Ectodermal cell (in vitro differentiated cells): ENCODE data around the gene WDR70.
"Not testable (repeated sequence)": the region's sequence is repeated elsewhere in the genome, so short reads cannot be mapped to it uniquely, and the experiment has no call there.

ENCODE experiments used
- H3K27ac ChIP-seq: 2 replicates; pipeline ENCODE4 v1.7.0; 2013; ENCODE audit warnings: mild to moderate bottlenecking, low read depth, low read length; ENCODE audit not compliant: insufficient read depth, poor library complexity, severe bottlenecking
- H3K27me3 ChIP-seq: 2 replicates; pipeline ENCODE4 v1.7.0; 2013; ENCODE audit warnings: mild to moderate bottlenecking, low read length; ENCODE audit not compliant: insufficient read depth, control insufficient read depth, poor library complexity, severe bottlenecking
- H3K36me3 ChIP-seq: one replicate; pipeline ENCODE4 v1.7.0; 2013; ENCODE audit warnings: low read length; ENCODE audit not compliant: control insufficient read depth, insufficient read depth
- H3K4me1 ChIP-seq: one replicate; pipeline ENCODE4 v1.7.0; 2013; ENCODE audit warnings: low read length; ENCODE audit not compliant: control insufficient read depth, insufficient read depth
- H3K4me3 ChIP-seq: 2 replicates; pipeline ENCODE4 v1.7.0; 2013; ENCODE audit warnings: low read depth, low read length, control low read depth; ENCODE audit not compliant: insufficient read depth
- H3K9me3 ChIP-seq: 2 replicates; pipeline ENCODE4 v1.7.0; 2013; ENCODE audit warnings: mild to moderate bottlenecking, low read length, moderate library complexity; ENCODE audit not compliant: control insufficient read depth
- WGBS, 2 experiments: methylation state at CpG; one replicate each; pipeline ENCODE4 v1.1.7; 2013; ENCODE audit warnings: missing lambda C conversion rate in 2 of 2; 5-methylcytosine and 5-hydroxymethylcytosine counted together

Gene WDR70

GRCh38 chr5:37400501-37400900, 21.4 kb downstream of the WDR70 start:
- Histone ChIP-seq H3K9me3 (no peaks in the 10 kb centered on the region), H3K4me3 (no peak overlapping the region), H3K27ac (no peak overlapping the region), H3K36me3 (peaks cover 4% of the 10 kb centered on the region), H3K27me3 (no peaks in the 10 kb centered on the region), H3K4me1 (no peaks in the 10 kb centered on the region)
- WGBS, 2 experiments, result 89 to 94% methylated on average over 4 of the region's 4 CpGs

- no peaks in the 10 kb centered on the region for H3K4me1 ChIP-seq
- no peak overlapping the region for H3K27ac ChIP-seq
- no peaks in the 10 kb centered on the region for H3K36me3 ChIP-seq
- no peaks in the 10 kb centered on the region for H3K27me3 ChIP-seq
- H3K9me3 ChIP-seq, result no peaks in the 10 kb centered on the region
- H3K4me3 ChIP-seq, result no peak overlapping the region
- WGBS, 2 experiments, result 88 to 98% methylated on average over 2 to 3 of the region's 3 CpGs
These were observed 33.4 kb downstream of the WDR70 start for GRCh38 chr5:37412515-37412914.

GRCh38 chr5:37415456-37415855, 36.3 kb downstream of the WDR70 start:
- not testable (repeated sequence) for H3K36me3 ChIP-seq, H3K9me3 ChIP-seq, H3K27ac ChIP-seq, H3K4me3 ChIP-seq, H3K27me3 ChIP-seq, H3K4me1 ChIP-seq
- WGBS, 2 experiments, result 90 to 94% methylated on average over 9 to 13 of the region's 33 CpGs

GRCh38 chr5:37417347-37417746, 38.2 kb downstream of the WDR70 start:
- 88 to 93% methylated on average over 9 of the region's 9 CpGs for WGBS, 2 experiments
- Histone ChIP-seq H3K36me3 (no peaks in the 10 kb centered on the region), H3K4me1 (no peaks in the 10 kb centered on the region), H3K27me3 (no peaks in the 10 kb centered on the region), H3K27ac (no peak overlapping the region), H3K4me3 (no peak overlapping the region), H3K9me3 (no peaks in the 10 kb centered on the region)

GRCh38 chr5:37424441-37424840, 45.3 kb downstream of the WDR70 start:
- WGBS, 2 experiments, result 95 to 96% methylated on average over 7 of the region's 8 CpGs
- Histone ChIP-seq H3K27ac (no peak overlapping the region), H3K4me3 (no peak overlapping the region)

GRCh38 chr5:37428044-37428443, 48.9 kb downstream of the WDR70 start:
- no peaks in the 10 kb centered on the region for H3K4me1 ChIP-seq
- no peak overlapping the region for H3K4me3 ChIP-seq
- no peaks in the 10 kb centered on the region for H3K36me3 ChIP-seq
- H3K9me3 ChIP-seq, result no peaks in the 10 kb centered on the region
- no CpG with 5 or more reads among the region's 1 CpG for WGBS, 2 experiments
- no peaks in the 10 kb centered on the region for H3K27me3 ChIP-seq
- H3K27ac ChIP-seq, result no peak overlapping the region

More at GRCh38 chr5:37424441-37424840, 45.3 kb downstream of the WDR70 start:
- no peaks in the 10 kb centered on the region for H3K4me1 ChIP-seq
- no peaks in the 10 kb centered on the region for H3K27me3 ChIP-seq
- H3K9me3 ChIP-seq, result no peaks in the 10 kb centered on the region
- H3K36me3 ChIP-seq, result no peaks in the 10 kb centered on the region

GRCh38 chr5:37435261-37435660, 56.1 kb downstream of the WDR70 start:
- H3K4me3 ChIP-seq, result no peak overlapping the region
- no peaks in the 10 kb centered on the region for H3K27me3 ChIP-seq

GRCh38 chr5:37436146-37436934, 57.2 kb downstream of the WDR70 start:
- Histone ChIP-seq H3K4me3 (no peak overlapping the region), H3K9me3 (no peaks in the 10 kb centered on the region), H3K27me3 (no peaks in the 10 kb centered on the region), H3K27ac (no peak overlapping the region), H3K4me1 (no peaks in the 10 kb centered on the region), H3K36me3 (no peaks in the 10 kb centered on the region)
- WGBS, 2 experiments, result 91 to 94% methylated on average over 3 of the region's 3 CpGs

More at GRCh38 chr5:37435261-37435660, 56.1 kb downstream of the WDR70 start:
- Histone ChIP-seq H3K36me3 (no peaks in the 10 kb centered on the region), H3K4me1 (no peaks in the 10 kb centered on the region), H3K9me3 (no peaks in the 10 kb centered on the region), H3K27ac (no peak overlapping the region)

GRCh38 chr5:37437711-37438110, 58.6 kb downstream of the WDR70 start:
- Histone ChIP-seq H3K4me3 (no peak overlapping the region), H3K9me3 (no peaks in the 10 kb centered on the region), H3K4me1 (no peaks in the 10 kb centered on the region), H3K27me3 (no peaks in the 10 kb centered on the region), H3K36me3 (no peaks in the 10 kb centered on the region), H3K27ac (no peak overlapping the region)
- 86 to 100% methylated on average over 2 of the region's 2 CpGs for WGBS, 2 experiments

- WGBS, 2 experiments, result 88 to 95% methylated on average over 2 of the region's 3 CpGs
These were observed 66.7 kb downstream of the WDR70 start for GRCh38 chr5:37445783-37446182.

More at GRCh38 chr5:37445783-37446182, 66.7 kb downstream of the WDR70 start:
- H3K27ac ChIP-seq, H3K4me1 ChIP-seq, H3K36me3 ChIP-seq, H3K9me3 ChIP-seq, H3K4me3 ChIP-seq, H3K27me3 ChIP-seq: not testable (repeated sequence)
